Superior temporal gyrus (tissue), 1 donor: ENCODE results near the gene GRAMD1B.

ENCODE experiments used
- DNase-seq: peaks from one replicate; pipeline ENCODE4 v3.0.0-alpha.2; 2016; ENCODE audit errors: extremely low spot score

Gene GRAMD1B

GRCh38 chr11:123587559-123587958 lies 157.5 kb downstream of the GRAMD1B start:
- no peak for DNase-seq

GRCh38 chr11:123588117-123588863 lies 158.2 kb downstream of the GRAMD1B start:
- DNase-seq, result no peak

- DNase-seq, result no peak
Observed at GRCh38 chr11:123588864-123589262, 158.8 kb downstream of the GRAMD1B start.

GRCh38 chr11:123590296-123590912 lies 160.3 kb downstream of the GRAMD1B start:
- DNase-seq, result no peak

GRCh38 chr11:123593570-123593969 lies 163.5 kb downstream of the GRAMD1B start:
- no peak for DNase-seq

- no peak for DNase-seq
Observed at GRCh38 chr11:123594188-123594901, 164.3 kb downstream of the GRAMD1B start.

GRCh38 chr11:123594921-123595320 lies 164.9 kb downstream of the GRAMD1B start:
- DNase-seq, result no peak

- no peak for DNase-seq
Observed at GRCh38 chr11:123597859-123598258, 167.8 kb downstream of the GRAMD1B start.

GRCh38 chr11:123601136-123601535 lies 171.1 kb downstream of the GRAMD1B start:
- DNase-seq, result no peak

- no peak for DNase-seq
Observed at GRCh38 chr11:123601743-123602142, 171.7 kb downstream of the GRAMD1B start.

GRCh38 chr11:123603666-123604065 lies 173.6 kb downstream of the GRAMD1B start:
- DNase-seq, result no peak

- DNase-seq, result no peak
Observed at GRCh38 chr11:123607781-123608180, 177.7 kb downstream of the GRAMD1B start.

GRCh38 chr11:123608371-123608770 lies 178.3 kb downstream of the GRAMD1B start:
- no peak for DNase-seq

- no peak for DNase-seq
Observed at GRCh38 chr11:123608945-123609344, 178.9 kb downstream of the GRAMD1B start.

GRCh38 chr11:123611698-123612097 lies 181.6 kb downstream of the GRAMD1B start:
- DNase-seq, result no peak

- DNase-seq, result peak; percentile 41
Observed at GRCh38 chr11:123616505-123617198, 186.6 kb downstream of the GRAMD1B start.

- DNase-seq, result no peak
Observed at GRCh38 chr11:123622576-123622975, 192.5 kb downstream of the GRAMD1B start.

- no peak for DNase-seq
Observed at GRCh38 chr11:123624974-123625373, 194.9 kb downstream of the GRAMD1B start.

GRCh38 chr11:123628936-123629683 lies 199.0 kb downstream of the GRAMD1B start:
- DNase-seq, result no peak

GRCh38 chr11:123630126-123630608 lies 200.1 kb downstream of the GRAMD1B start:
- no peak for DNase-seq

GRCh38 chr11:123640029-123640428 lies 210.0 kb downstream of the GRAMD1B start:
- DNase-seq, result no peak
